ENCODE measurements around the gene IL17RD. TPM values are rescaled to one million over a fixed set of nuclear protein-coding genes. Genes with fewer than 3 reads are reported as not detected.

IL17RD gene
- total RNA-seq, 1 experiment from 2014 or later, result 31.7 TPM

DNA sequence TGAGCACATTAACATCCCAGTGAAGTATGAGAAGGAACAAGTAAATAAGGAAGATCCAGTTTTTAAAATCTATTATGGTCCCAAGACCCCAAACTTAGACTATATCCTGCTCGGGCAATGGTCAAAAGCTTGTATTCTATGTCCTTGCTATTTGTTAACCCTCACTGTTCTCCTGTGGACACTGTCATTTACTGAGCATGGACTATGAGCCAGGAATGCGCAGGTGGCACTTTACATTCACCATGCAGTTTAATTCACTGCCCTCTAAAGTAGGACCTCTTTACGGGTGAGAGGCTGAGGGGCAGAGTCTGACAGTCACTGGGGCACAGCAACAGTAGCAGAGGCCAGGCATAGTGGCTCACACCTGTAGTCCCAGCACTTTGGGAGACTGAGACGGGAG is 76.1 kb downstream of the IL17RD start:
- no peak for DNase-seq
- Histone ChIP-seq H3K27ac (ENCODE audit: insufficient read length, low read depth, low read length) (no peak overlapping the region), H2BK20ac (ENCODE audit: low read depth, low read length, poor library complexity, severe bottlenecking) (no peak overlapping the region), H3K56ac (ENCODE audit: insufficient read length, low read depth, low read length) (no peak overlapping the region), H3T11ph (ENCODE audit: low read length) (no peak overlapping the region), H3K18ac (ENCODE audit: insufficient read length, low read depth, low read length) (no peak overlapping the region), H2AK5ac (ENCODE audit: insufficient read length, low read length) (no peak overlapping the region), H2AFZ (ENCODE audit: low read length) (no peak overlapping the region), H3K79me2 (ENCODE audit: insufficient read depth, low read length) (no peaks in the 10 kb centered on the region), H4K91ac (ENCODE audit: insufficient read length, low read depth, low read length) (no peak overlapping the region), H3K4me2 (ENCODE audit: insufficient read depth, insufficient read length, low read length) (no peak overlapping the region), H3K9me3 (ENCODE audit: control insufficient read depth, low read depth, low read length) (no peaks in the 10 kb centered on the region), H3K23ac (ENCODE audit: insufficient read length, low read depth, low read length) (no peak overlapping the region), H4K20me1 (ENCODE audit: control insufficient read depth, insufficient read depth, insufficient read length) (peaks cover 2% of the 10 kb centered on the region), H2BK120ac (ENCODE audit: low read depth, low read length, poor library complexity, severe bottlenecking) (no peak overlapping the region), H3K4ac (ENCODE audit: low read depth, low read length) (no peak overlapping the region), H3K9ac (ENCODE audit: extremely low read depth, insufficient read length, low read length) (no peak overlapping the region), H4K5ac (ENCODE audit: insufficient read length, low read depth, low read length) (no peak overlapping the region), H2BK15ac (ENCODE audit: low read depth, low read length) (no peak overlapping the region), H3K27me3 (ENCODE audit: insufficient read depth, low read length) (no peaks in the 10 kb centered on the region), H3K4me1 (ENCODE audit: insufficient read depth, low read length) (no peaks in the 10 kb centered on the region), H3K23me2 (ENCODE audit: insufficient read length, low read depth, low read length, poor library complexity, severe bottlenecking) (no peaks in the 10 kb centered on the region), H4K8ac (replicated peaks; ENCODE audit: insufficient read length, low read depth, low read length) (no peak overlapping the region), H2BK5ac (ENCODE audit: insufficient read length, low read length) (no peak overlapping the region), H3K14ac (ENCODE audit: insufficient read depth, low read length) (no peak overlapping the region), H2BK12ac (ENCODE audit: insufficient read length, low read depth, low read length) (no peak overlapping the region), H3K79me1 (ENCODE audit: insufficient read depth, low read depth, low read length, poor library complexity, severe bottlenecking) (no peaks in the 10 kb centered on the region)
- H3K27ac Mint-ChIP-seq, result no peak overlapping the region
- no CpG with 5 or more reads among the region's 4 CpGs for WGBS (ENCODE audit: extremely low coverage, insufficient read length, low lambda C conversion rate)
- no peak for TF ChIP-seq CTCF (conservative IDR thresholded peaks at IDR 0.05)
- peaks cover 3 to 11% of the 10 kb centered on the region in 2 experiments; a peak in 3 of 4 replicates for H3K4me1 Mint-ChIP-seq
- H3K9me3 Mint-ChIP-seq, result no peaks in the 10 kb centered on the region
- no peaks in the 10 kb centered on the region for H3K27me3 Mint-ChIP-seq (ENCODE audit: low read depth)
- H3K4me3 Mint-ChIP-seq, result no peak overlapping the region
- peaks cover 0 to 4% (median 0%) of the 10 kb centered on the region in 3 experiments; a peak in 3 of 7 replicates for H3K36me3 Mint-ChIP-seq (ENCODE audit: insufficient read depth in 1 of 3, low read depth in 3 of 3)
